K562 (cell line): ENCODE results near the gene LAMA1. TPM values are rescaled to one million over a fixed set of nuclear protein-coding genes. Genes with fewer than 3 reads are reported as not detected.

ENCODE experiments used
- ATAC-seq: fragments of 200-7000 bp; cut with Tn5 transposase; 3 replicates; pipeline ENCODE4 v1.9.1; 2020; ENCODE audit warnings: moderate library complexity
- BruUV-seq: library from RNA; stranded (reverse); fragments of 400-500 nt; replicated peaks from 2 replicates; lab custom pipeline; 2021; lab: Mats Ljungman, UMichigan
- CTCF ChIA-PET: fragments of 300-600 bp; formaldehyde crosslinking; extraction: SDS; loops from one replicate; lab custom pipeline; 2021; ENCODE audit warnings: low intra/inter-chr PET ratio; lab: Yijun Ruan, JAX
- POLR2A ChIA-PET: fragments of 300-600, 350-650 bp; sonication (Branson Sonifier 250); formaldehyde crosslinking; extraction: SDS; loops from one replicate; lab custom pipeline; 2021; ENCODE audit warnings: antibody characterized with exemption, inconsistent platforms; lab: Yijun Ruan, JAX
- DNase-seq, 4 experiments: peaks; one replicate each; pipeline versions ENCODE4 v3.0.0 to v3.0.0-alpha.2; 2011 to 2018; ENCODE audit warnings: low spot score in 3 of 4, mixed read lengths in 3 of 4; ENCODE audit errors: extremely low read depth in 1 of 4
- FAIRE-seq: peaks from 2 replicates; lab custom pipeline; 2011; peaks lifted over from hg19 to GRCh38; lab: Jason Lieb, UNC
- H2AFZ ChIP-seq: 2 replicates; pipeline ENCODE4 v1.6.0; 2011; ENCODE audit warnings: low read depth, low read length, control low read depth, inconsistent platforms
- H3K27ac ChIP-seq: fragments of 200-600 bp; 3 replicates; pipeline ENCODE4 v1.8.0; 2011; ENCODE audit warnings: low read depth, mild to moderate bottlenecking, control low read depth, inconsistent platforms, low read length, moderate library complexity, mixed read lengths; ENCODE audit errors: extremely low read depth
- H3K27me3 ChIP-seq, 2 experiments: fragments of 300-600 bp in 1 of 2; 2 replicates in 1 of 2; 3 replicates in 1 of 2; pipeline versions ENCODE4 v1.6.0 to v1.8.0; 2011; ENCODE audit warnings: inconsistent platforms in 2 of 2, low read length in 2 of 2, mild to moderate bottlenecking in 1 of 2, mixed read lengths in 1 of 2, moderate library complexity in 1 of 2; ENCODE audit not compliant: control insufficient read depth in 2 of 2, insufficient read depth in 2 of 2
- H3K36me3 ChIP-seq: fragments of 300-600 bp; 3 replicates; pipeline ENCODE4 v1.8.0; 2011; ENCODE audit warnings: mild to moderate bottlenecking, low read length, inconsistent platforms; ENCODE audit not compliant: control insufficient read depth, insufficient read depth
- H3K4me1 ChIP-seq, 2 experiments: fragments of 200-600 bp in 1 of 2; replicated peaks in 1 of 2; 2 replicates in 1 of 2; 3 replicates in 1 of 2; pipeline versions ENCODE4 v1.5.1 to v1.8.0; 2011; ENCODE audit warnings: inconsistent platforms in 2 of 2, low read length in 2 of 2, mild to moderate bottlenecking in 1 of 2, mixed read lengths in 1 of 2, moderate library complexity in 1 of 2; ENCODE audit not compliant: control insufficient read depth in 2 of 2, insufficient read depth in 2 of 2
- H3K4me2 ChIP-seq: 2 replicates; pipeline ENCODE4 v1.6.1; 2011; ENCODE audit warnings: low read length, control low read depth, inconsistent platforms, mixed read lengths; ENCODE audit not compliant: insufficient read depth
- H3K4me3 ChIP-seq: fragments of 200-600 bp; sonication (generic), shearing (Covaris generic); 2 replicates; pipeline ENCODE4 v1.5.1; 2016; ENCODE audit warnings: control low read depth, inconsistent platforms
- H3K79me2 ChIP-seq: fragments of 200-600 bp; 3 replicates; pipeline ENCODE4 v1.8.0; 2011; ENCODE audit warnings: low read length, inconsistent platforms; ENCODE audit not compliant: control insufficient read depth, insufficient read depth
- H3K9ac ChIP-seq, 2 experiments: 2 replicates each; pipeline versions ENCODE4 v1.6.0 to v1.6.1; 2011; ENCODE audit warnings: low read depth in 2 of 2, low read length in 2 of 2, control low read depth in 1 of 2, inconsistent platforms in 1 of 2, mild to moderate bottlenecking in 1 of 2, mixed read lengths in 1 of 2; ENCODE audit not compliant: insufficient read depth in 1 of 2
- H3K9me1 ChIP-seq: one replicate; pipeline ENCODE4 v1.6.0; 2011; ENCODE audit warnings: inconsistent platforms, mild to moderate bottlenecking, low read length, moderate library complexity; ENCODE audit not compliant: control insufficient read depth, insufficient read depth
- H3K9me3 ChIP-seq: replicated peaks from 2 replicates; pipeline ENCODE4 v1.5.1; 2011; ENCODE audit warnings: low read depth, low read length, inconsistent platforms; ENCODE audit not compliant: control insufficient read depth, insufficient read depth
- H4K20me1 ChIP-seq: replicated peaks from 2 replicates; pipeline ENCODE4 v1.6.1; 2011; ENCODE audit warnings: low read length, inconsistent platforms, mixed read lengths; ENCODE audit not compliant: control insufficient read depth, insufficient read depth
- CEBPG ChIP-seq, 3 experiments: fragments of 200-800 bp in 1 of 3; sonication (Bioruptor generic) in 1 of 3; sonication (generic) in 1 of 3; formaldehyde crosslinking in 1 of 3; IDR thresholded peaks in 2 of 3; conservative IDR thresholded peaks in 1 of 3; 2 replicates each; pipeline versions ENCODE4 v1.6.1 to v1.8.0; 2016 to 2022; ENCODE audit warnings: missing compliant biosample characterization in 2 of 3, missing genetic modification characterization in 2 of 3, mild to moderate bottlenecking in 1 of 3, missing genetic modification reagents in 1 of 3
- FIP1L1 ChIP-seq: fragments of 200-400 bp; formaldehyde crosslinking; IDR thresholded peaks from 2 replicates; pipeline ENCODE4 v1.6.1; 2018; ENCODE audit warnings: mild to moderate bottlenecking, low read depth, low read length; ENCODE audit not compliant: poor library complexity, severe bottlenecking
- HDAC8 ChIP-seq: fragments of 450-650 bp; IDR thresholded peaks from 2 replicates; pipeline ENCODE4 v1.6.1; 2016; ENCODE audit warnings: mild to moderate bottlenecking, missing genetic modification characterization, moderate library complexity, missing compliant biosample characterization
- HMGN3 ChIP-seq: IDR thresholded peaks from 2 replicates; pipeline ENCODE4 v1.6.1; 2011; ENCODE audit warnings: borderline replicate concordance, low read depth, mild to moderate bottlenecking, mixed read lengths, low read length; ENCODE audit not compliant: insufficient read length; ENCODE audit errors: extremely low read depth
- RBM17 ChIP-seq: fragments of 200-400 bp; formaldehyde crosslinking; IDR thresholded peaks from 2 replicates; pipeline ENCODE4 v1.6.1; 2017; ENCODE audit warnings: low read depth, mild to moderate bottlenecking, low read length, borderline replicate concordance
- RBM22 ChIP-seq: fragments of 200-400 bp; formaldehyde crosslinking; IDR thresholded peaks from 2 replicates; pipeline ENCODE4 v1.6.1; 2018; ENCODE audit warnings: low read length, low read depth; ENCODE audit not compliant: poor library complexity, severe bottlenecking
- SREBF1 ChIP-seq: fragments of 150-350 bp; IDR thresholded peaks from 2 replicates; pipeline ENCODE4 v1.6.1; 2014; ENCODE audit warnings: antibody characterized with exemption, low read depth, low read length, borderline replicate concordance
- SREBF2 ChIP-seq: sonication (generic); formaldehyde crosslinking; IDR thresholded peaks from 2 replicates; pipeline ENCODE4 v1.4.0; 2020; ENCODE audit warnings: mild to moderate bottlenecking, missing genetic modification reagents
- TEAD1 ChIP-seq, 2 experiments: fragments of 450-650 bp in 1 of 2; sonication (generic) in 1 of 2; formaldehyde crosslinking; IDR thresholded peaks; 2 replicates each; pipeline versions ENCODE4 v1.4.0 to v1.8.0; 2020 to 2022; ENCODE audit warnings: mild to moderate bottlenecking in 2 of 2, missing genetic modification reagents in 1 of 2
- ZBTB26 ChIP-seq: fragments of 450-650 bp; formaldehyde crosslinking; IDR thresholded peaks from 2 replicates; pipeline ENCODE4 v1.4.0; 2022; ENCODE audit warnings: missing genetic modification characterization
- ZNF561 ChIP-seq: fragments of 450-650 bp; formaldehyde crosslinking; conservative IDR thresholded peaks from 2 replicates; pipeline ENCODE4 v1.4.0; 2020; ENCODE audit warnings: mild to moderate bottlenecking, moderate library complexity
- ZNF778 ChIP-seq: fragments of 450-650 bp; formaldehyde crosslinking; IDR thresholded peaks from 2 replicates; pipeline ENCODE4 v1.4.0; 2020; ENCODE audit warnings: mild to moderate bottlenecking, moderate library complexity
- WGBS: fragments of 100-300 bp; shearing (Covaris generic); methylation state at CpG from one replicate; pipeline ENCODE4 v1.1.6; 2016; ENCODE audit warnings: low coverage, mixed read lengths; ENCODE audit not compliant: insufficient coverage; ENCODE audit errors: missing lambda C conversion rate; 5-methylcytosine and 5-hydroxymethylcytosine counted together
- in situ Hi-C: fragments of 300-500 bp; cut with MboI; formaldehyde crosslinking; loops from 4 replicates; pipeline ENCODE4 v1.15.0; 2018; ENCODE audit warnings: inconsistent platforms, mixed read lengths
- intact Hi-C: fragments of 100-400 bp; cut with micrococcal nuclease; formaldehyde crosslinking; loops from 2 replicates; pipeline ENCODE4 v1.14.2; 2022
- polyA plus RNA-seq, 8 experiments: library from polyadenylated mRNA; depleted of rRNA in 4 of 8; stranded (reverse) in 5 of 8; unstranded in 3 of 8; fragments of >200 nt; fragmentation: Nextera tagmentation in 2 of 8; fragmentation: Illumina TruSeq in 1 of 8; extraction: Ambion mirVana in 2 of 8; extraction: Trizol in 1 of 8; gene quantifications; 2 replicates each; pipeline versions ENCODE4 v1.2.1 to v1.2.3, GENCODE V29; 2011 to 2014; ENCODE audit warnings: inconsistent platforms in 1 of 8, missing spikeins in 1 of 8
- total RNA-seq, 7 experiments: library from RNA; depleted of rRNA in 6 of 7; stranded (reverse); fragments of >200 nt in 6 of 7; fragmentation: Illumina TruSeq in 2 of 7; extraction: Trizol in 2 of 7; gene quantifications; 2 replicates each; pipeline versions ENCODE4 v1.2.1 to v1.2.3, GENCODE V29; 2011 to 2021; ENCODE audit warnings: low replicate concordance in 1 of 7
- TF ChIP-seq, protein P1 (sequence below), 2 experiments: fragments of 450-650 bp; conservative IDR thresholded peaks; 2 replicates each; pipeline ENCODE4 v1.6.1; 2017; ENCODE audit warnings: mild to moderate bottlenecking in 2 of 2, moderate library complexity in 2 of 2
- TF ChIP-seq, protein P2 (sequence below): fragments of 250-450 bp; sonication (Bioruptor Pico); IDR thresholded peaks from 2 replicates; pipeline ENCODE4 v1.8.0; 2022; ENCODE audit warnings: inconsistent platforms, mild to moderate bottlenecking, moderate library complexity, borderline replicate concordance

The LAMA1 gene
- total and polyA plus RNA-seq, 9 of the 15 experiments (the other 6 are each of a cell fraction or from before 2014, with no cell fraction given) = 0.04 TPM; not detected in 8

- no peaks in the 10 kb centered on the region for H3K9me3 ChIP-seq
- TF ChIP-seq SREBF2 (CRISPR knock-in tag) (no peak), FIP1L1 (no peak), ZNF561 (CRISPR knock-in tag) (no peak), ZBTB26 (CRISPR knock-in tag) (no peak), CEBPG (CRISPR knock-in tag; IDR thresholded peaks at IDR 0.05) (no peak), CEBPG (tag; conservative IDR thresholded peaks at IDR 0.05 in 1 of 2, IDR thresholded peaks at IDR 0.05 in 1 of 2) (no peak), HMGN3 (no peak), HDAC8 (no peak), ZNF778 (CRISPR knock-in tag) (no peak), RBM17 (no peak), SREBF1 (no peak), RBM22 (no peak), TEAD1 (CRISPR knock-in tag; IDR thresholded peaks at IDR 0.05) (no peak)
- TF ChIP-seq, protein P1, sequence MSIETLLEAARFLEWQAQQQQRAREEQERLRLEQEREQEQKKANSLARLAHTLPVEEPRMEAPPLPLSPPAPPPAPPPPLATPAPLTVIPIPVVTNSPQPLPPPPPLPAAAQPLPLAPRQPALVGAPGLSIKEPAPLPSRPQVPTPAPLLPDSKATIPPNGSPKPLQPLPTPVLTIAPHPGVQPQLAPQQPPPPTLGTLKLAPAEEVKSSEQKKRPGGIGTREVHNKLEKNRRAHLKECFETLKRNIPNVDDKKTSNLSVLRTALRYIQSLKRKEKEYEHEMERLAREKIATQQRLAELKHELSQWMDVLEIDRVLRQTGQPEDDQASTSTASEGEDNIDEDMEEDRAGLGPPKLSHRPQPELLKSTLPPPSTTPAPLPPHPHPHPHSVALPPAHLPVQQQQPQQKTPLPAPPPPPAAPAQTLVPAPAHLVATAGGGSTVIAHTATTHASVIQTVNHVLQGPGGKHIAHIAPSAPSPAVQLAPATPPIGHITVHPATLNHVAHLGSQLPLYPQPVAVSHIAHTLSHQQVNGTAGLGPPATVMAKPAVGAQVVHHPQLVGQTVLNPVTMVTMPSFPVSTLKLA (conservative IDR thresholded peaks at IDR 0.05) = no peak
- TF ChIP-seq, protein P2, sequence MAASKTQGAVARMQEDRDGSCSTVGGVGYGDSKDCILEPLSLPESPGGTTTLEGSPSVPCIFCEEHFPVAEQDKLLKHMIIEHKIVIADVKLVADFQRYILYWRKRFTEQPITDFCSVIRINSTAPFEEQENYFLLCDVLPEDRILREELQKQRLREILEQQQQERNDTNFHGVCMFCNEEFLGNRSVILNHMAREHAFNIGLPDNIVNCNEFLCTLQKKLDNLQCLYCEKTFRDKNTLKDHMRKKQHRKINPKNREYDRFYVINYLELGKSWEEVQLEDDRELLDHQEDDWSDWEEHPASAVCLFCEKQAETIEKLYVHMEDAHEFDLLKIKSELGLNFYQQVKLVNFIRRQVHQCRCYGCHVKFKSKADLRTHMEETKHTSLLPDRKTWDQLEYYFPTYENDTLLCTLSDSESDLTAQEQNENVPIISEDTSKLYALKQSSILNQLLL (CRISPR knock-in tag) = no peak
- H3K9me1 ChIP-seq = no peaks in the 10 kb centered on the region
- ATAC-seq (no peak), DNase-seq (no peak), FAIRE-seq (no peak)
- peaks cover 16 to 19% of the 10 kb centered on the region in 2 experiments for H3K27me3 ChIP-seq
- ChIA-PET POLR2A (no interaction called here), CTCF (no interaction called here)
- no peak overlapping the region for H3K27ac ChIP-seq
- no peaks in the 10 kb centered on the region for H3K79me2 ChIP-seq
- H3K4me3 ChIP-seq = no peak overlapping the region
- no peaks in the 10 kb centered on the region for H4K20me1 ChIP-seq
- H3K4me1 ChIP-seq = 0 out of 5 replicates have a peak, but pooled peaks cover 0 to 2% of the 10 kb centered on the region in 2 experiments
- no peak overlapping the region for H3K9ac ChIP-seq
- in situ Hi-C loops = no loop called here
- no TSS peak for BruUV-seq
- H3K4me2 ChIP-seq = no peak overlapping the region
- no peak overlapping the region for H2AFZ ChIP-seq
- intact Hi-C loops = no loop called here
- H3K36me3 ChIP-seq = no peaks in the 10 kb centered on the region
- WGBS = 5% methylated on average over 19 of the region's 19 CpGs
Observed at GRCh38 chr18:7011142-7011541, 106.5 kb downstream of the LAMA1 start.
